ENCODE data around the gene SPACA4. TPM values are rescaled to one million over a fixed set of nuclear protein-coding genes. Genes with fewer than 3 reads are reported as not detected.

Gene SPACA4
- total RNA-seq, 1 experiment from 2014 or later, result not detected

GRCh38 chr19:48632692-48633147, 26.2 kb downstream of the SPACA4 start:
- BruUV-seq (replicated peaks), result no TSS peak
- ChIA-PET CTCF (no interaction called here), POLR2A (ENCODE audit: unreplicated experiment) (no interaction called here)
- Histone ChIP-seq H3K79me2 (ENCODE audit: low read depth) (peaks cover 11% of the 10 kb centered on the region), H4K20me1 (ENCODE audit: insufficient read depth) (no peaks in the 10 kb centered on the region), H3K4me2 (no peak overlapping the region), H3K36me3 (ENCODE audit: low read depth) (no peaks in the 10 kb centered on the region; the same call in 1 of the 2 replicates), H3K4me3 (no peak overlapping the region), H3K27ac (no peak overlapping the region), H3K9me2 (ENCODE audit: insufficient read depth) (no peaks in the 10 kb centered on the region), H3K9me3 (ENCODE audit: insufficient read depth, low read depth) (no peaks in the 10 kb centered on the region), H3K4me1 (replicated peaks; ENCODE audit: insufficient read depth) (peaks cover 30% of the 10 kb centered on the region), H3K27me3 (ENCODE audit: insufficient read depth, low read depth) (no peaks in the 10 kb centered on the region), H2AFZ (no peak overlapping the region), H3F3A (ENCODE audit: insufficient read depth, low read depth) (peaks cover 64% of the 10 kb centered on the region)
- intact Hi-C loops (cut with micrococcal nuclease; ENCODE audit: unreplicated experiment), result no loop called here
- TF ChIP-seq CTCF (conservative IDR thresholded peaks at IDR 0.05), result no peak
- no peak for TF ChIP-seq EZH2 (IDR thresholded peaks at IDR 0.05; ENCODE audit: low read depth)
- no peak for DNase-seq

- peaks cover 24% of the 10 kb centered on the region for H3K4me1 ChIP-seq (replicated peaks; ENCODE audit: insufficient read depth)
- no peak for DNase-seq
- H3K79me2 ChIP-seq (ENCODE audit: low read depth), result peaks cover 11% of the 10 kb centered on the region
- no peak overlapping the region for H3K27ac ChIP-seq
- H2AFZ ChIP-seq, result no peak overlapping the region
- BruUV-seq (replicated peaks), result no TSS peak
- no peak overlapping the region for H3K4me3 ChIP-seq
- peak overlapping the region; percentile 83 for H3K4me2 ChIP-seq
- no peak for TF ChIP-seq CTCF (conservative IDR thresholded peaks at IDR 0.05)
- no peak for TF ChIP-seq EZH2 (IDR thresholded peaks at IDR 0.05; ENCODE audit: low read depth)
- peaks cover 61% of the 10 kb centered on the region for H3F3A ChIP-seq (ENCODE audit: insufficient read depth, low read depth)
- no peaks in the 10 kb centered on the region for H4K20me1 ChIP-seq (ENCODE audit: insufficient read depth)
- no peaks in the 10 kb centered on the region for H3K9me2 ChIP-seq (ENCODE audit: insufficient read depth)
- no peaks in the 10 kb centered on the region; the same call in 1 of the 2 replicates for H3K36me3 ChIP-seq (ENCODE audit: low read depth)
- intact Hi-C loops (cut with micrococcal nuclease; ENCODE audit: unreplicated experiment), result no loop called here
- no peaks in the 10 kb centered on the region for H3K27me3 ChIP-seq (ENCODE audit: insufficient read depth, low read depth)
- ChIA-PET POLR2A (ENCODE audit: unreplicated experiment) (interaction anchor here (0.5 to 0.6 kb wide), 2 partner anchors 137 to 1597 kb away, joined by 3 read pairs; no protein-coding TSS in a partner anchor), CTCF (no interaction called here)
- H3K9me3 ChIP-seq (ENCODE audit: insufficient read depth, low read depth), result no peaks in the 10 kb centered on the region
These were observed 26.9 kb downstream of the SPACA4 start for GRCh38 chr19:48633148-48634035.

GRCh38 chr19:48634036-48634342, 27.4 kb downstream of the SPACA4 start:
- H3F3A ChIP-seq (ENCODE audit: insufficient read depth, low read depth), result peaks cover 60% of the 10 kb centered on the region
- no peak overlapping the region for H3K27ac ChIP-seq
- no peaks in the 10 kb centered on the region for H4K20me1 ChIP-seq (ENCODE audit: insufficient read depth)
- H3K36me3 ChIP-seq (ENCODE audit: low read depth), result no peaks in the 10 kb centered on the region; the same call in 1 of the 2 replicates
- H3K79me2 ChIP-seq (ENCODE audit: low read depth), result peaks cover 11% of the 10 kb centered on the region
- DNase-seq, result no peak
- peak overlapping the region; percentile 83 for H3K4me2 ChIP-seq
- CTCF ChIA-PET, result no interaction called here
- H3K27me3 ChIP-seq (ENCODE audit: insufficient read depth, low read depth), result no peaks in the 10 kb centered on the region
- H3K9me3 ChIP-seq (ENCODE audit: insufficient read depth, low read depth), result no peaks in the 10 kb centered on the region
- H2AFZ ChIP-seq, result no peak overlapping the region
- POLR2A ChIA-PET (ENCODE audit: unreplicated experiment), result interaction anchor here (0.5 to 0.6 kb wide), 2 partner anchors 137 to 1596 kb away, joined by 3 read pairs; no protein-coding TSS in a partner anchor
- BruUV-seq (replicated peaks), result no TSS peak
- H3K9me2 ChIP-seq (ENCODE audit: insufficient read depth), result no peaks in the 10 kb centered on the region
- intact Hi-C loops (cut with micrococcal nuclease; ENCODE audit: unreplicated experiment), result no loop called here
- peak overlapping the region; percentile 74; the same call in 1 of the 2 replicates for H3K4me3 ChIP-seq
- peaks cover 27% of the 10 kb centered on the region for H3K4me1 ChIP-seq (replicated peaks; ENCODE audit: insufficient read depth)
- no peak for TF ChIP-seq CTCF (conservative IDR thresholded peaks at IDR 0.05)
- no peak for TF ChIP-seq EZH2 (IDR thresholded peaks at IDR 0.05; ENCODE audit: low read depth)
